GM23338 (cell line): ENCODE data around the gene PPFIBP2.

Experiments
- EZH2 ChIP-seq: fragments of 200-600 bp; sonication (generic); IDR thresholded peaks from one replicate; pipeline ENCODE4 v1.8.0; 2017; ENCODE audit warnings: antibody characterized with exemption, mild to moderate bottlenecking, low read depth; ENCODE audit not compliant: unreplicated experiment
- NANOG ChIP-seq: IDR thresholded peaks from 2 replicates; pipeline ENCODE4 v1.6.1; 2016; ENCODE audit warnings: antibody characterized with exemption, borderline replicate concordance
- POLR2AphosphoS5 ChIP-seq: IDR thresholded peaks from 2 replicates; pipeline ENCODE4 v1.6.1; 2016; ENCODE audit warnings: antibody characterized with exemption, low read depth
- TF ChIP-seq, protein P1 (sequence below), 2 experiments: fragments of 200-600 bp in 1 of 2; sonication (generic) in 1 of 2; conservative IDR thresholded peaks; 2 replicates each; pipeline versions ENCODE4 v1.5.1 to v1.6.1; 2016 to 2017; ENCODE audit warnings: antibody characterized with exemption in 2 of 2, low read depth in 2 of 2, mild to moderate bottlenecking in 2 of 2, moderate library complexity in 1 of 2
- TF ChIP-seq, protein P2 (sequence below): IDR thresholded peaks from 2 replicates; pipeline ENCODE4 v1.6.1; 2016; ENCODE audit warnings: antibody characterized with exemption

DNA sequence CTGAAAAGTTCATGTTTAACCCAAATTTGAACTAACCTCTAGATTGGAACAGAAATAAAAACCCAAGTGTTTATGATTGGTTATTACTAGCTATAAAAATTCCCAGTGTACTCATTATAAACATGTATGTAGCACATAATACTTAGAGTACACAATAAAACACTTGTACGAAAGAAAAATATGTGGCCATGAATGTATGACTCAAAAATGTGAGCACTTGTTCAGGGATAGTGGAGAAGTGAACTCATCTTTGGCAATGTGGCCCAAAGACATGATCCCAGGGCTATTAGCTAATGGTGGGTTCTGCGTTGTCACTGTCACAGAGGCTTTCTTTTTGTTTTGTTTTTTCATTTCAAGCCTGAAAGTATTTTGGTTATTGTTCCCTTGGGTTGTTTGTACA lies 72.0 kb downstream of the PPFIBP2 start:
- TF ChIP-seq, protein P1, sequence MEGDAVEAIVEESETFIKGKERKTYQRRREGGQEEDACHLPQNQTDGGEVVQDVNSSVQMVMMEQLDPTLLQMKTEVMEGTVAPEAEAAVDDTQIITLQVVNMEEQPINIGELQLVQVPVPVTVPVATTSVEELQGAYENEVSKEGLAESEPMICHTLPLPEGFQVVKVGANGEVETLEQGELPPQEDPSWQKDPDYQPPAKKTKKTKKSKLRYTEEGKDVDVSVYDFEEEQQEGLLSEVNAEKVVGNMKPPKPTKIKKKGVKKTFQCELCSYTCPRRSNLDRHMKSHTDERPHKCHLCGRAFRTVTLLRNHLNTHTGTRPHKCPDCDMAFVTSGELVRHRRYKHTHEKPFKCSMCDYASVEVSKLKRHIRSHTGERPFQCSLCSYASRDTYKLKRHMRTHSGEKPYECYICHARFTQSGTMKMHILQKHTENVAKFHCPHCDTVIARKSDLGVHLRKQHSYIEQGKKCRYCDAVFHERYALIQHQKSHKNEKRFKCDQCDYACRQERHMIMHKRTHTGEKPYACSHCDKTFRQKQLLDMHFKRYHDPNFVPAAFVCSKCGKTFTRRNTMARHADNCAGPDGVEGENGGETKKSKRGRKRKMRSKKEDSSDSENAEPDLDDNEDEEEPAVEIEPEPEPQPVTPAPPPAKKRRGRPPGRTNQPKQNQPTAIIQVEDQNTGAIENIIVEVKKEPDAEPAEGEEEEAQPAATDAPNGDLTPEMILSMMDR (conservative IDR thresholded peaks at IDR 0.05; ENCODE audit: low read depth in 2 of 2) = no peak
- TF ChIP-seq POLR2AphosphoS5 (no peak), EZH2 (no peak), NANOG (no peak)
- TF ChIP-seq, protein P2, sequence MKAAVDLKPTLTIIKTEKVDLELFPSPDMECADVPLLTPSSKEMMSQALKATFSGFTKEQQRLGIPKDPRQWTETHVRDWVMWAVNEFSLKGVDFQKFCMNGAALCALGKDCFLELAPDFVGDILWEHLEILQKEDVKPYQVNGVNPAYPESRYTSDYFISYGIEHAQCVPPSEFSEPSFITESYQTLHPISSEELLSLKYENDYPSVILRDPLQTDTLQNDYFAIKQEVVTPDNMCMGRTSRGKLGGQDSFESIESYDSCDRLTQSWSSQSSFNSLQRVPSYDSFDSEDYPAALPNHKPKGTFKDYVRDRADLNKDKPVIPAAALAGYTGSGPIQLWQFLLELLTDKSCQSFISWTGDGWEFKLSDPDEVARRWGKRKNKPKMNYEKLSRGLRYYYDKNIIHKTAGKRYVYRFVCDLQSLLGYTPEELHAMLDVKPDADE = no peak
